IMR-90 (cell line): ENCODE measurements around the gene ZSCAN30. TPM values are rescaled to one million over a fixed set of nuclear protein-coding genes. Genes with fewer than 3 reads are reported as not detected.
A peak's percentile ranks its signal among the peaks of the same experiment; 100 is the strongest.

Experiments
- ATAC-seq: fragments of 200-7000 bp; cut with Tn5 transposase; 2 replicates; pipeline ENCODE4 v1.9.1; 2020; ENCODE audit warnings: low read depth, mild to moderate bottlenecking, moderate library complexity
- BruUV-seq: library from RNA; stranded (reverse); fragments of 400-500 nt; replicated peaks from 2 replicates; lab custom pipeline; 2021; lab: Mats Ljungman, UMichigan
- CTCF ChIA-PET: fragments of 300-600 bp; formaldehyde crosslinking; extraction: SDS; loops from one replicate; lab custom pipeline; 2021; ENCODE audit warnings: antibody characterized with exemption; lab: Yijun Ruan, JAX
- POLR2A ChIA-PET: fragments of 300-600 bp; sonication (Branson Sonifier 250); formaldehyde crosslinking; loops from one replicate; lab custom pipeline; 2022; ENCODE audit warnings: antibody characterized with exemption; ENCODE audit not compliant: unreplicated experiment; lab: Charles Lee
- DNase-seq: peaks from one replicate; pipeline ENCODE4 v3.0.0; 2013
- H2AFZ ChIP-seq: replicated peaks from 2 replicates; pipeline ENCODE3; 2013; ENCODE audit warnings: low read length, mild to moderate bottlenecking; ENCODE audit not compliant: poor library complexity
- H2AK5ac ChIP-seq: 2 replicates; pipeline ENCODE4 v1.6.1; 2013; ENCODE audit warnings: low read depth, low read length, inconsistent platforms
- H2AK9ac ChIP-seq: replicated peaks from 2 replicates; pipeline ENCODE3; 2013; ENCODE audit warnings: mild to moderate bottlenecking, low read depth, low read length, moderate library complexity; ENCODE audit not compliant: poor library complexity
- H2BK120ac ChIP-seq: 2 replicates; pipeline ENCODE4 v1.6.1; 2013; ENCODE audit warnings: low read depth, low read length, inconsistent platforms
- H2BK15ac ChIP-seq: 3 replicates; pipeline ENCODE4 v1.6.1; 2013; ENCODE audit warnings: low read depth, low read length, inconsistent platforms
- H2BK20ac ChIP-seq: 2 replicates; pipeline ENCODE4 v1.6.1; 2013; ENCODE audit warnings: low read depth, mild to moderate bottlenecking, inconsistent platforms, low read length, moderate library complexity
- H2BK5ac ChIP-seq: 2 replicates; pipeline ENCODE4 v1.6.1; 2013; ENCODE audit warnings: mild to moderate bottlenecking, low read depth, low read length, inconsistent platforms; ENCODE audit not compliant: poor library complexity, severe bottlenecking
- H3K14ac ChIP-seq: replicated peaks from 2 replicates; pipeline ENCODE4 v1.6.1; 2013; ENCODE audit warnings: low read depth, low read length, inconsistent platforms
- H3K18ac ChIP-seq: 2 replicates; pipeline ENCODE4 v1.6.1; 2013; ENCODE audit warnings: low read depth, low read length, control low read depth
- H3K23ac ChIP-seq: 2 replicates; pipeline ENCODE4 v1.6.1; 2013; ENCODE audit warnings: low read depth, low read length, inconsistent platforms
- H3K27ac ChIP-seq: 2 replicates; pipeline ENCODE4 v1.5.1; 2013; ENCODE audit warnings: mild to moderate bottlenecking, control low read depth, low read length; ENCODE audit not compliant: insufficient read depth
- H3K27me3 ChIP-seq: 2 replicates; pipeline ENCODE4 v1.6.1; 2013; ENCODE audit warnings: low read length; ENCODE audit not compliant: control insufficient read depth, insufficient read depth
- H3K36me3 ChIP-seq: 2 replicates; pipeline ENCODE4 v1.6.1; 2013; ENCODE audit warnings: low read length, mixed read lengths; ENCODE audit not compliant: control insufficient read depth, insufficient read depth
- H3K4ac ChIP-seq: 2 replicates; pipeline ENCODE4 v1.6.1; 2013; ENCODE audit warnings: low read depth, low read length, inconsistent platforms
- H3K4me1 ChIP-seq: 2 replicates; pipeline ENCODE4 v1.6.1; 2013; ENCODE audit warnings: low read length, mixed read lengths; ENCODE audit not compliant: control insufficient read depth, insufficient read depth
- H3K4me2 ChIP-seq: 2 replicates; pipeline ENCODE4 v1.6.1; 2013; ENCODE audit warnings: low read depth, mild to moderate bottlenecking, control low read depth, low read length, moderate library complexity
- H3K4me3 ChIP-seq: 2 replicates; pipeline ENCODE4 v1.5.1; 2013; ENCODE audit warnings: low read depth, mild to moderate bottlenecking, control low read depth, low read length, moderate library complexity; ENCODE audit not compliant: insufficient read depth
- H3K56ac ChIP-seq: 2 replicates; pipeline ENCODE4 v1.6.1; 2013; ENCODE audit warnings: low read length, inconsistent platforms; ENCODE audit not compliant: insufficient read depth; ENCODE audit errors: extremely low read depth
- H3K79me1 ChIP-seq, 2 experiments: 2 replicates each; pipeline ENCODE4 v1.6.1; 2013; ENCODE audit warnings: low read length in 2 of 2, inconsistent platforms in 1 of 2, low read depth in 1 of 2
- H3K9ac ChIP-seq: 2 replicates; pipeline ENCODE4 v1.6.1; 2013; ENCODE audit warnings: low read depth, low read length, control low read depth
- H3K9me1 ChIP-seq: 2 replicates; pipeline ENCODE4 v1.6.1; 2013; ENCODE audit warnings: low read length, inconsistent platforms; ENCODE audit not compliant: insufficient read depth
- H3K9me3 ChIP-seq: 2 replicates; pipeline ENCODE4 v1.6.1; 2013; ENCODE audit warnings: low read length; ENCODE audit not compliant: control insufficient read depth, insufficient read depth
- H4K20me1 ChIP-seq: 2 replicates; pipeline ENCODE4 v1.6.1; 2013; ENCODE audit warnings: low read length, inconsistent platforms; ENCODE audit not compliant: insufficient read depth
- H4K5ac ChIP-seq: 2 replicates; pipeline ENCODE4 v1.6.1; 2013; ENCODE audit warnings: mild to moderate bottlenecking, low read depth, low read length, control low read depth
- H4K8ac ChIP-seq, 2 experiments: 2 replicates each; pipeline ENCODE4 v1.6.1; 2013; ENCODE audit warnings: low read depth in 2 of 2, low read length in 2 of 2, control low read depth in 1 of 2, inconsistent platforms in 1 of 2
- H4K91ac ChIP-seq: 2 replicates; pipeline ENCODE4 v1.6.1; 2013; ENCODE audit warnings: low read depth, low read length, inconsistent platforms; ENCODE audit not compliant: insufficient read depth
- NFE2L2 ChIP-seq: fragments of 150-350 bp; IDR thresholded peaks from 2 replicates; pipeline ENCODE4 v1.6.1; 2016; ENCODE audit warnings: low read depth, mild to moderate bottlenecking, low read length
- POLR2A ChIP-seq: IDR thresholded peaks from 2 replicates; pipeline ENCODE4 v1.6.1; 2012; ENCODE audit warnings: mild to moderate bottlenecking, low read depth, low read length
- RAD21 ChIP-seq: IDR thresholded peaks from 2 replicates; pipeline ENCODE4 v1.6.1; 2012; ENCODE audit warnings: low read length, improper control_type of control experiment
- WGBS, 2 experiments: methylation state at CpG; one replicate each; pipeline versions ENCODE4 v1.1.5 to v1.1.7; 2013; ENCODE audit warnings: missing lambda C conversion rate in 2 of 2; ENCODE audit not compliant: insufficient read length in 1 of 2; ENCODE audit errors: extremely low coverage in 2 of 2; 5-methylcytosine and 5-hydroxymethylcytosine counted together
- dilution Hi-C: fragments of 300-500 bp; cut with HindIII; formaldehyde crosslinking; loops from one replicate; pipeline ENCODE4 v1.14.3; 2018; ENCODE audit warnings: low sequenced_read_pairs; ENCODE audit not compliant: unreplicated experiment
- in situ Hi-C: fragments of 300-500 bp; cut with MboI; formaldehyde crosslinking; loops from 3 replicates; pipeline ENCODE4 v1.14.3; 2019; ENCODE audit warnings: low sequenced_read_pairs, inconsistent platforms, mixed read lengths
- intact Hi-C: fragments of 100-400 bp; cut with micrococcal nuclease; formaldehyde crosslinking; loops from 2 replicates; pipeline ENCODE4 v1.10.0; 2022
- polyA plus RNA-seq, 3 experiments: library from polyadenylated mRNA; depleted of rRNA; stranded (reverse); fragments of >200 nt; gene quantifications; 2 replicates each; pipeline ENCODE4 v1.2.3, GENCODE V29; 2012; ENCODE audit warnings: low replicate concordance in 1 of 3
- total RNA-seq: library from RNA; depleted of rRNA; stranded (reverse); fragments of >200 nt; gene quantifications from 2 replicates; pipeline ENCODE4 v1.2.3, GENCODE V29; 2012
- TF ChIP-seq, protein P1 (sequence below): fragments of 150-350 bp; IDR thresholded peaks from 2 replicates; pipeline ENCODE4 v1.6.1; 2017; ENCODE audit warnings: mild to moderate bottlenecking, antibody characterized with exemption, low read length, low read depth

ZSCAN30 gene
- total and polyA plus RNA-seq, 2 of the 4 experiments (the other 2 are of a cell fraction) = 9.9 to 17.7 TPM

DNA sequence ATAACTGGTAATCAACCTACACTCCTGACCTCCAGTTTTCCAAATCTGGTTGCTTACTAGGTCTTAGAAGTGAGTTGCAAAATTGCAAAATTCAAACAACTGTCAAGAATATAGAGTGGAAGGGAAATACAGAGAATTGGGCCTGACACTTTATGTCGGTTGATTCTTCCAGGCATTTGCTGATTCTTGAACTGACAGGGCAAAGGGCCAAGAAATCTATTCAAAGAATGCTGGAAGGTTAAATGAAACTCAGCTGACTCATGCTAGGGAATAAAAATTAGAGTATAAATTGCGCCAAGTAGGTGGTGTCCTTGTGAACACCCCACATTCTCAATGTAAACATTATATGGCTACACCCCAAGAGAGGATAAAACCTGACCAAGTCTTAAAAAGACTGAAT is 21.5 kb upstream of the ZSCAN30 start:
- H3K27me3 ChIP-seq = no peaks in the 10 kb centered on the region
- H3K9me1 ChIP-seq = no peaks in the 10 kb centered on the region
- peaks cover 0 to 4% of the 10 kb centered on the region in 2 experiments; a peak in 1 of 4 replicates for H3K79me1 ChIP-seq
- H3K36me3 ChIP-seq = peaks cover 14% of the 10 kb centered on the region
- peak; percentile 65 for DNase-seq
- H3K4me2 ChIP-seq = 0 out of 2 replicates have a peak overlapping the region, but pooled peaks have one; percentile 1
- H2AK9ac ChIP-seq = no peak overlapping the region
- H2BK20ac ChIP-seq = no peak overlapping the region
- ChIA-PET POLR2A (no interaction called here), CTCF (no interaction called here)
- no peak overlapping the region for H4K5ac ChIP-seq
- BruUV-seq = no TSS peak
- dilution Hi-C loops (no loop called here), intact Hi-C loops (no loop called here), in situ Hi-C loops (no loop called here)
- no peaks in the 10 kb centered on the region for H3K4me1 ChIP-seq
- H2BK120ac ChIP-seq = no peak overlapping the region
- H3K27ac ChIP-seq = no peak overlapping the region
- peak overlapping the region; percentile 60 for H2BK5ac ChIP-seq
- no peak overlapping the region for H4K8ac ChIP-seq
- H4K20me1 ChIP-seq = no peaks in the 10 kb centered on the region
- H3K14ac ChIP-seq = no peak overlapping the region
- TF ChIP-seq NFE2L2 (no peak), RAD21 (no peak), POLR2A (no peak)
- TF ChIP-seq, protein P1, sequence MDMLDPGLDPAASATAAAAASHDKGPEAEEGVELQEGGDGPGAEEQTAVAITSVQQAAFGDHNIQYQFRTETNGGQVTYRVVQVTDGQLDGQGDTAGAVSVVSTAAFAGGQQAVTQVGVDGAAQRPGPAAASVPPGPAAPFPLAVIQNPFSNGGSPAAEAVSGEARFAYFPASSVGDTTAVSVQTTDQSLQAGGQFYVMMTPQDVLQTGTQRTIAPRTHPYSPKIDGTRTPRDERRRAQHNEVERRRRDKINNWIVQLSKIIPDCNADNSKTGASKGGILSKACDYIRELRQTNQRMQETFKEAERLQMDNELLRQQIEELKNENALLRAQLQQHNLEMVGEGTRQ = no peak
- no peak overlapping the region for H4K91ac ChIP-seq
- no peak overlapping the region for H2BK15ac ChIP-seq
- peaks cover 41% of the 10 kb centered on the region for H3K9me3 ChIP-seq
- WGBS, 2 experiments = 14% methylated on average over 1 of the region's 2 CpGs; no CpG with 5 or more reads in 1 of the 2 experiments
- H3K4me3 ChIP-seq = no peak overlapping the region
- H2AFZ ChIP-seq = no peak overlapping the region
- H3K23ac ChIP-seq = no peak overlapping the region
- H2AK5ac ChIP-seq = no peak overlapping the region
- H3K4ac ChIP-seq = no peak overlapping the region
- H3K9ac ChIP-seq = no peak overlapping the region
- H3K56ac ChIP-seq = no peak overlapping the region
- ATAC-seq = peak; percentile 40
- H3K18ac ChIP-seq = no peak overlapping the region
